Body of pancreas (tissue), 4 donors: ENCODE measurements around the gene ZCCHC7. TPM values are rescaled to one million over a fixed set of nuclear protein-coding genes. Genes with fewer than 3 reads are reported as not detected.

Experiments
- ATAC-seq: fragments of 150-250 bp; one replicate; pipeline ENCODE4 v1.9.1; 2016
- DNase-seq, 4 donors: peaks; one replicate each; pipeline ENCODE4 v3.0.0-alpha.2; 2019
- H3K27ac ChIP-seq, 4 donors: fragments of 200-600 bp; sonication (generic); 1 replicate in 3 of 4; 2 replicates in 1 of 4; pipeline versions ENCODE4 v1.5.1 to v1.6.1; 2016 to 2019; ENCODE audit warnings: mild to moderate bottlenecking in 1 of 4, mixed read lengths in 1 of 4, moderate library complexity in 1 of 4
- H3K27me3 ChIP-seq, 2 donors: fragments of 200-600 bp; sonication (generic); one replicate each; pipeline ENCODE4 v1.6.0; 2016; ENCODE audit warnings: mild to moderate bottlenecking in 1 of 2
- H3K36me3 ChIP-seq, 2 donors: fragments of 200-600 bp; sonication (generic); replicated peaks in 1 of 2; 2 replicates each; pipeline ENCODE4 v1.5.1; 2016; ENCODE audit warnings: low read depth in 2 of 2; ENCODE audit not compliant: insufficient read depth in 1 of 2
- H3K4me1 ChIP-seq: fragments of 200-600 bp; sonication (generic); one replicate; pipeline ENCODE4 v1.6.0; 2016
- H3K4me3 ChIP-seq, 2 donors: fragments of 200-600 bp; sonication (generic); 1 replicate in 1 of 2; 2 replicates in 1 of 2; pipeline ENCODE4 v1.5.1; 2016 to 2019
- H3K9me3 ChIP-seq, 3 donors: fragments of 200-600 bp; sonication (generic); 1 replicate in 2 of 3; 2 replicates in 1 of 3; pipeline ENCODE4 v1.5.1; 2016
- CTCF ChIP-seq, 7 experiments: fragments of 450-650 bp in 4 of 7; fragments of 200-600 bp in 3 of 7; sonication (generic) in 3 of 7; IDR thresholded peaks; one replicate each; pipeline ENCODE4 v1.5.1; 2016 to 2019; ENCODE audit warnings: antibody characterized with exemption in 7 of 7
- POLR2A ChIP-seq, 3 donors: fragments of 450-650 bp; IDR thresholded peaks; one replicate each; pipeline ENCODE4 v1.6.1; 2016; ENCODE audit warnings: antibody characterized with exemption in 3 of 3, mild to moderate bottlenecking in 2 of 3
- WGBS, 2 donors: methylation state at CpG; one replicate each; pipeline ENCODE4 v1.1.5; 2017; 5-methylcytosine and 5-hydroxymethylcytosine counted together
- intact Hi-C: fragments of 100-400 bp; cut with DNase I; formaldehyde crosslinking; loops from one replicate; pipeline ENCODE4 v1.15.1; 2023
- total RNA-seq, 2 donors: library from RNA; depleted of rRNA; stranded (reverse); fragments of >200 nt; gene quantifications; one replicate each; pipeline ENCODE4 v1.1.0, GENCODE V29; 2016

ZCCHC7 gene
- total RNA-seq, 2 donors from 2014 or later: 10.1 to 18.1 TPM

DNA sequence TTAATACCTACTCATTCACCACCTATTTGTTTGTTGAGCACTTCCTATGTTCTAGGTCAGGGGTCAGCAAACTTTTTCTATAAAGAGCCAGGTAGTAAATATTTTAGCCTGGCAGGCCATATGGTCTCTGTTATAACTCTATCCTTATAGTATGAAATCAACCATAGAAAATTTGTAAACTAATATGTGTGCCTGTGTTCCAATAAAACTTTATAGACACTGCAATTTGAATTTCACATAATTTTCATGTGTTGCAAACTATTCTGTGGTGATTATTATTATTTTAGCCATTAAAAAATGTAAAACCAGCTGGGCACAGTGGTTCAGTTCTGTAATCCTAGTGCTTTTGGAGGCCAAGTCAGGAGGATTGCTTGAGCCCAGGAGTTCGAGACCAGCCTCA is 223.3 kb downstream of the ZCCHC7 start:
- peaks cover 8% of the 10 kb centered on the region for H3K4me1 ChIP-seq
- H3K27me3 ChIP-seq: no peaks in the 10 kb centered on the region
- TF ChIP-seq POLR2A (IDR thresholded peaks at IDR 0.05) (no peak), CTCF (IDR thresholded peaks at IDR 0.05) (no peak)
- WGBS, 2 donors: 97 to 100% methylated on average over 1 of the region's 1 CpG
- no peak overlapping the region for H3K4me3 ChIP-seq
- no peak for DNase-seq
- H3K9me3 ChIP-seq: no peaks in the 10 kb centered on the region
- ATAC-seq: no peak
- H3K36me3 ChIP-seq: no peaks in the 10 kb centered on the region
- intact Hi-C loops: no loop called here
- H3K27ac ChIP-seq: no peak overlapping the region

DNA sequence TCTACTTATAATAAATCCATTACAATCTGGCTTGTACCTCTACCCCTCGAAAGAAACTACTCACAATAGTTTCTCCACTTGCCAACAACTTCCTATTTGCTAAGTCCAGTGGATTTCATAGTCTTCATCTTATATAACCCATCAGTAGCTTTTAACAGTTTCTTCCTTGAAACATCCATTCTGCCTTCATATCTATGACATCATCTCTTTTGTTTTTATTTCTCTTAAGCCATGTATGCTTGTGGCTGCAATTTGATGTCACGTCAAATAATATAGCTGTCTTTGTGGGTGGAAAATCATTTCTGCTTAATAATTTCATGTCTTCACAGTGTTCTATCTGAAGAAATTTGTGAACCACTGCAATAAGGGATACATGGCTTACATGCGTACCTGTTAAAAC is 224.7 kb downstream of the ZCCHC7 start:
- Histone ChIP-seq H3K4me3 (no peak overlapping the region), H3K27ac (no peak overlapping the region), H3K4me1 (no peaks in the 10 kb centered on the region), H3K27me3 (no peaks in the 10 kb centered on the region), H3K36me3 (no peaks in the 10 kb centered on the region), H3K9me3 (no peaks in the 10 kb centered on the region)
- ATAC-seq (no peak), DNase-seq (no peak)
- WGBS, 2 donors: 95% methylated on average over 3 of the region's 3 CpGs
- intact Hi-C loops: no loop called here
- TF ChIP-seq POLR2A (IDR thresholded peaks at IDR 0.05): no peak
- no peak for TF ChIP-seq CTCF (IDR thresholded peaks at IDR 0.05)

DNA sequence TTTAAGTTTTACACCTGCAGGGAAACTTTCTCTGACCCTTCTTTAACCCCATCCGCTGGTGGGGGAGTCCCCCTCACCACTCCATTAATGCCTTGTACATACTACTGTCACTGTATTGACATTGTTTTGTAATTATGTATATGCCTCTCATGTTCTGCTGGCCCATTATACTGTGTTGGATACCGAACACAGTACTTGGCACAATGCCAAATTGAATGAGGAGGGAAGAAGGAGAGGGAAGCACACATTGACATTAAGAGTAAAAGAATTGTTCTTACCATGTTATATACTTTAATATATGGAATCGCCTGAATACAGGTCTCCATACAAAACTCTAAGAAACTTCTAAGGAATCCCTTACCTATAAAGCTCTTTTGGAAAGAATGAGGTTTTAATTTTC is 228.5 kb downstream of the ZCCHC7 start:
- Histone ChIP-seq H3K4me1 (no peaks in the 10 kb centered on the region), H3K9me3 (no peaks in the 10 kb centered on the region), H3K36me3 (no peaks in the 10 kb centered on the region), H3K27ac (no peak overlapping the region), H3K4me3 (no peak overlapping the region), H3K27me3 (no peaks in the 10 kb centered on the region)
- no peak for TF ChIP-seq CTCF (IDR thresholded peaks at IDR 0.05)
- no peak for TF ChIP-seq POLR2A (IDR thresholded peaks at IDR 0.05)
- ATAC-seq (no peak), DNase-seq (no peak)
- intact Hi-C loops: no loop called here
- WGBS, 2 donors: 82 to 83% methylated on average over 3 of the region's 3 CpGs

- intact Hi-C loops: no loop called here
- TF ChIP-seq POLR2A (IDR thresholded peaks at IDR 0.05) (no peak), CTCF (IDR thresholded peaks at IDR 0.05) (no peak)
- no peak for ATAC-seq
- Histone ChIP-seq H3K9me3 (no peaks in the 10 kb centered on the region), H3K4me3 (no peak overlapping the region), H3K27ac (no peak overlapping the region), H3K36me3 (no peaks in the 10 kb centered on the region), H3K27me3 (no peaks in the 10 kb centered on the region), H3K4me1 (no peaks in the 10 kb centered on the region)
- DNase-seq: no peak
- WGBS, 2 donors: 83 to 87% methylated on average over 2 of the region's 2 CpGs
Measured at GRCh38 chr9:37350486-37351190, 230.3 kb downstream of the ZCCHC7 start.

- ATAC-seq (no peak), DNase-seq (no peak)
- TF ChIP-seq POLR2A (IDR thresholded peaks at IDR 0.05) (no peak), CTCF (IDR thresholded peaks at IDR 0.05) (no peak)
- intact Hi-C loops: no loop called here
- H3K4me3 ChIP-seq: no peak overlapping the region
- no peaks in the 10 kb centered on the region for H3K9me3 ChIP-seq
- H3K4me1 ChIP-seq: no peaks in the 10 kb centered on the region
- H3K36me3 ChIP-seq: no peaks in the 10 kb centered on the region
- 90 to 93% methylated on average over 2 of the region's 2 CpGs for WGBS, 2 donors
- H3K27me3 ChIP-seq: no peaks in the 10 kb centered on the region
- no peak overlapping the region for H3K27ac ChIP-seq
Measured at GRCh38 chr9:37353791-37354190, 233.4 kb downstream of the ZCCHC7 start.
